OCI-LY3 (cell line): ENCODE measurements around the gene PDCD4.

Experiments
- H2AFZ ChIP-seq: fragments of 200-600, 300-600 bp; shearing (Covaris generic); 2 replicates; pipeline ENCODE4 v1.6.0; 2014; ENCODE audit warnings: antibody characterized with exemption, low read depth, low read length
- H3K27ac ChIP-seq: fragments of 200-600, 300-600 bp; sonication (generic); 2 replicates; pipeline ENCODE4 v1.5.1; 2014; ENCODE audit warnings: mild to moderate bottlenecking, low read length, moderate library complexity, mixed read lengths
- H3K27me3 ChIP-seq: fragments of 200-600, 300-600 bp; sonication (generic); 2 replicates; pipeline ENCODE4 v1.6.1; 2014; ENCODE audit warnings: low read depth, low read length, mixed read lengths
- H3K36me3 ChIP-seq: fragments of 200-600, 300-600 bp; sonication (generic); replicated peaks from 2 replicates; pipeline ENCODE3; 2014; ENCODE audit warnings: low read depth, low read length, mixed read lengths
- H3K4me1 ChIP-seq: fragments of 300-600, 200-600 bp; sonication (generic); 2 replicates; pipeline ENCODE4 v1.6.1; 2014; ENCODE audit warnings: low read length, mixed read lengths
- H3K4me2 ChIP-seq: fragments of 200-600, 300-600 bp; sonication (generic); 2 replicates; pipeline ENCODE4 v1.6.1; 2014; ENCODE audit warnings: low read length, mixed read lengths
- H3K4me3 ChIP-seq: fragments of 300-600, 200-600 bp; sonication (generic); 2 replicates; pipeline ENCODE4 v1.5.1; 2014; ENCODE audit warnings: antibody characterized with exemption, mild to moderate bottlenecking, low read length, moderate library complexity
- H3K79me2 ChIP-seq: fragments of 300-600, 200-600 bp; shearing (Covaris generic); 2 replicates; pipeline ENCODE4 v1.6.1; 2014; ENCODE audit warnings: mild to moderate bottlenecking, low read length, mixed read lengths
- H3K9ac ChIP-seq: fragments of 300-600, 200-600 bp; shearing (Covaris generic); 2 replicates; pipeline ENCODE4 v1.6.0; 2014; ENCODE audit warnings: mild to moderate bottlenecking, low read length, moderate library complexity
- H3K9me3 ChIP-seq: fragments of 200-600, 300-600 bp; shearing (Covaris generic); 2 replicates; pipeline ENCODE4 v1.6.1; 2014; ENCODE audit warnings: low read length, mixed read lengths; ENCODE audit not compliant: insufficient read depth
- H4K20me1 ChIP-seq: fragments of 200-600, 300-600 bp; sonication (generic); 2 replicates; pipeline ENCODE4 v1.6.1; 2016; ENCODE audit warnings: low read length, mixed read lengths; ENCODE audit not compliant: insufficient read depth
- EZH2phosphoT487 ChIP-seq: fragments of 200-600 bp; shearing (Covaris generic); IDR thresholded peaks from 2 replicates; pipeline ENCODE4 v1.6.1; 2018; ENCODE audit warnings: antibody characterized with exemption, mixed run types, low read depth
- TF ChIP-seq, protein P1 (sequence below): fragments of 200-600, 300-600 bp; sonication (generic); IDR thresholded peaks from 2 replicates; pipeline ENCODE4 v1.5.1; 2014; ENCODE audit warnings: antibody characterized with exemption, low read length, low read depth

The PDCD4 gene

DNA sequence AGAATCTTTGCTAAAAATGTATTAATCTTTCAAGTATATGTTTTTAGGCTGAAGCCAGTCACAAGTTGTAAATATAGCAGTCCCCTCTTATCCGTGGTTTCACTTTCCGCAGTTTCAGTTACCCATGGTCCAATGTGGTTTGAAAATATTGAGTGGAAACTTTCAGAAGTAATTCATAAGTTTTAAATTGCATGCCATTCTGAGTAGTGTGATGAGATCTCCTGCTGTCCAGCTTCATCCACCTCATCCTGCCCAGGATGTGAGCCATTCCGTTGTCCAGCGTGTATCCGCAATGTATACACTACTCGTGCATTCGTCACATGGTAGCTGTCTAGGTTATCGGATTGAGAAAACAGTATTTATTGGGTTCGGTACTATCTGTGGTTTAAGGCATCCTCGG is 12.2 kb downstream of the PDCD4 start:
- H3K4me1 ChIP-seq = no peaks in the 10 kb centered on the region
- H4K20me1 ChIP-seq = no peaks in the 10 kb centered on the region
- TF ChIP-seq, protein P1, sequence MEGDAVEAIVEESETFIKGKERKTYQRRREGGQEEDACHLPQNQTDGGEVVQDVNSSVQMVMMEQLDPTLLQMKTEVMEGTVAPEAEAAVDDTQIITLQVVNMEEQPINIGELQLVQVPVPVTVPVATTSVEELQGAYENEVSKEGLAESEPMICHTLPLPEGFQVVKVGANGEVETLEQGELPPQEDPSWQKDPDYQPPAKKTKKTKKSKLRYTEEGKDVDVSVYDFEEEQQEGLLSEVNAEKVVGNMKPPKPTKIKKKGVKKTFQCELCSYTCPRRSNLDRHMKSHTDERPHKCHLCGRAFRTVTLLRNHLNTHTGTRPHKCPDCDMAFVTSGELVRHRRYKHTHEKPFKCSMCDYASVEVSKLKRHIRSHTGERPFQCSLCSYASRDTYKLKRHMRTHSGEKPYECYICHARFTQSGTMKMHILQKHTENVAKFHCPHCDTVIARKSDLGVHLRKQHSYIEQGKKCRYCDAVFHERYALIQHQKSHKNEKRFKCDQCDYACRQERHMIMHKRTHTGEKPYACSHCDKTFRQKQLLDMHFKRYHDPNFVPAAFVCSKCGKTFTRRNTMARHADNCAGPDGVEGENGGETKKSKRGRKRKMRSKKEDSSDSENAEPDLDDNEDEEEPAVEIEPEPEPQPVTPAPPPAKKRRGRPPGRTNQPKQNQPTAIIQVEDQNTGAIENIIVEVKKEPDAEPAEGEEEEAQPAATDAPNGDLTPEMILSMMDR = no peak
- TF ChIP-seq EZH2phosphoT487 = no peak
- H3K9ac ChIP-seq = no peak overlapping the region
- peaks cover 13% of the 10 kb centered on the region for H3K36me3 ChIP-seq
- H3K4me3 ChIP-seq = no peak overlapping the region
- H3K27ac ChIP-seq = no peak overlapping the region
- H3K4me2 ChIP-seq = no peak overlapping the region
- no peaks in the 10 kb centered on the region for H3K27me3 ChIP-seq
- no peaks in the 10 kb centered on the region for H3K79me2 ChIP-seq
- no peak overlapping the region for H2AFZ ChIP-seq
- H3K9me3 ChIP-seq = no peaks in the 10 kb centered on the region

DNA sequence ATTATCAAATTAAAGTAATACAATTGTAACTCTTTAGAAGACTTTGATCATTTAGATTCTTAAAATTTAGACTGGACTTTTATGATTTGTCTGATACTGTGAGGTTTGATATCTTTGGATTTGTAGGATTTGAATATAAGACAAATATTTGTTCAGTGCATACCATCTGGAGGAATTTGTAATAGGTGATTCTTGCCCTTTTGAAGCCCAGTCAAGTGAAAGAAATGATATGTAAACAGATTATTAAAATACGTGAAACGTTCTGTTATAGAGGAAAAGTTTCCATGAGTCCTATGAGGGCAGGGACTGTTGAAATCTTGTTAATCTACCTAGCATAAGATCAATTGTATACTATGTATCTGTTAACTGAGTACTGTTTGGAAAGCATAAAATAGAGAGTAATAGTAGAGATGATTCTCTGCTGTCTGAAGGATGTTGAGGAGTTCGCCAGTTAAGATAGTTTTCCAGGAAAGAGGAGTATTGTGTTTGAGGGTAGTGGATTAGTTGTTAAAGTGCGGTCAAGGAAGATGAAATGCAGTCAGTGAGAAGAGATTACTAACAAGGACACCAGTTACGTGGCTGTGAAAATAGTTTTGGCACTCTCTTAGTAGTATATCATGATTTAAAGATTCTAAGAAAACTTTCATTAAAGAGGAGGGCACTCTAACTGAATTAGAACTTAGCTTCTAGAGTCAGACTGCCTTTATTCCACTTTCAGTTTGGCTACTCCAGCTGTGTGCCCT is 14.4 kb downstream of the PDCD4 start:
- Histone ChIP-seq H3K27ac (no peak overlapping the region), H4K20me1 (no peaks in the 10 kb centered on the region), H3K4me1 (no peaks in the 10 kb centered on the region), H3K36me3 (peaks cover 13% of the 10 kb centered on the region), H2AFZ (no peak overlapping the region), H3K27me3 (no peaks in the 10 kb centered on the region), H3K4me3 (no peak overlapping the region), H3K79me2 (no peaks in the 10 kb centered on the region), H3K9me3 (no peaks in the 10 kb centered on the region), H3K4me2 (no peak overlapping the region), H3K9ac (no peak overlapping the region)
- TF ChIP-seq, protein P1 = no peak
- TF ChIP-seq EZH2phosphoT487 = no peak

DNA sequence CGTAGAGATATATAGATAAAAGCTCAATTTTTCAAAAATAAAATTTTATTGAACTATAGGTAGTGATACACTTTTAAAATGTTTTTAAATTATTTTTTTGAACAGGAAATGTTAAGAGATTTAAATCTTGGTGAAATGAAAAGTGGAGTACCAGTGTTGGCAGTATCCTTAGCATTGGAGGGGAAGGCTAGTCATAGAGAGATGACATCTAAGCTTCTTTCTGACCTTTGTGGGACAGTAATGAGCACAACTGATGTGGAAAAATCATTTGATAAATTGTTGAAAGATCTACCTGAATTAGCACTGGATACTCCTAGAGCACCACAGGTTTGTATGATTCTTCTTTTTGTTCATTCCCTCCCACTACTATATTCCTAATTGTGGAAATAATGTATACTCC is 15.8 kb downstream of the PDCD4 start:
- no peak overlapping the region for H3K4me3 ChIP-seq
- H3K9ac ChIP-seq = no peak overlapping the region
- no peak overlapping the region for H3K4me2 ChIP-seq
- no peak overlapping the region for H3K27ac ChIP-seq
- H3K27me3 ChIP-seq = no peaks in the 10 kb centered on the region
- H3K4me1 ChIP-seq = no peaks in the 10 kb centered on the region
- H3K9me3 ChIP-seq = no peaks in the 10 kb centered on the region
- no peaks in the 10 kb centered on the region for H3K79me2 ChIP-seq
- TF ChIP-seq EZH2phosphoT487 = no peak
- TF ChIP-seq, protein P1 = no peak
- H3K36me3 ChIP-seq = peaks cover 10% of the 10 kb centered on the region
- H4K20me1 ChIP-seq = no peaks in the 10 kb centered on the region
- no peak overlapping the region for H2AFZ ChIP-seq

DNA sequence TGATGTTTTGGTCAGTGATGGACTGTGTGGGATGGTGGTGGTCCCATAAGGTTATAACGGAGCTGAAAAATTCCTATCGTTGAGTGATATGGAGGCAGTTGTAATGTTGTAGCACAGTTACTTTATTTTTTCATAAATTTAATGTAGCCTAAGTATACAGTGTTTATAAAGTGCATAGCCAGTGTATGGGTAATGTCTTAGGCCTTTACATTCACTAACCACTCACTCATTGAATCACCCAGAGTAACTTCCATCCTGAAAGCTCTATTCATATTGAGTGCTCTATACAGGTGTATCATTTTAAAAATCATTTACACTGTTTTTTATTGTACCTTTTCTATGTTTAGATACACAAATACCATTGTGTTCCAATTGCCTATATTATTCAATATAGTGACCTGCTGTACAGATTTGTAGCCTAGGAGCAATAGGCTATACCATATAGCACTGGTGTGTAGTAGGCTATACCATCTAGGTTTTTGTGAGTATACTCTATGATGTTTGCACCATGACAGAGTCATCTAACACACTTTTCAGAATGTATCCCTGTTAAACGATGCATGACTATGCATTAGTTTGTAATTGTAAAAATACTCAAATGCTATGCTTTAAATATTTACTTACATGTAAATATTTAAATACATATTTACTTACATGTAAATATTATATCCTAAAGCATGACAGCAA is 21.0 kb downstream of the PDCD4 start:
- Histone ChIP-seq H3K4me3 (no peak overlapping the region), H3K4me2 (no peak overlapping the region), H3K9ac (no peak overlapping the region), H4K20me1 (no peaks in the 10 kb centered on the region), H2AFZ (no peak overlapping the region), H3K36me3 (peaks cover 14% of the 10 kb centered on the region), H3K27me3 (no peaks in the 10 kb centered on the region), H3K27ac (no peak overlapping the region), H3K9me3 (no peaks in the 10 kb centered on the region), H3K4me1 (0 out of 2 replicates have a peak, but pooled peaks cover 2% of the 10 kb centered on the region), H3K79me2 (no peaks in the 10 kb centered on the region)
- TF ChIP-seq, protein P1 = no peak
- no peak for TF ChIP-seq EZH2phosphoT487
